ENCODE measurements around the gene MVK. TPM values are rescaled to one million over a fixed set of nuclear protein-coding genes. Genes with fewer than 3 reads are reported as not detected.

The MVK gene
- total RNA-seq, 4 donors from 2014 or later = 6.2 to 18.7 (median 12.2) TPM

DNA sequence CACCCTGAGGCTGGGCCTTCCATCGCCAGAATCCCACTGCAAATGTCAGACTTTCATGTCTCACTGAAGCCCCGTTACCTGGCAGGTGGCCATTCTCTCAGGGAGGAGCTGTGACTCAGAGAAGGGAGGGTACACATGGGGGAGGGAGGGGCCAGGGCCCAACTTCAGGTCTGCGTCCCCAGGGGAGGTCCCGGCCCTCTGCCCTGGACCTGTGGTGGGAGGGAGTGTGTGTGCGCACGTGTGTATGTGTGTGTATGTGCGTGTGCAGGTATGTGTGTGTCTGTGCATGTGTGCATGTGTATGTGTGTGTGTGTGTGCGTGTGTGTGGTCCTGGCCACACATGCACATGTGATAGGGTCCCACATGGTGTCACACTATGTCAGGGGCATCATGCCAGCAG is 50.9 kb downstream of the MVK start:
- Histone ChIP-seq H3K4me1 (peaks cover 0 to 6% (median 5%) of the 10 kb centered on the region in 4 donors), H3K4me3 (no peak overlapping the region), H3K36me3 (no peaks in the 10 kb centered on the region), H3K27me3 (peaks cover 0 to 64% (median 0%) of the 10 kb centered on the region in 4 donors), H3K27ac (replicated peaks in 1 of 4) (no peak overlapping the region), H3K9me3 (no peaks in the 10 kb centered on the region)
- intact Hi-C loops (cut with DNase I) = no loop called here
- DNase-seq (ENCODE audit: extremely low spot score) = no peak
- whole genome bisulfite sequencing = 86% methylated on average over 7 of the region's 8 CpGs
- TF ChIP-seq EP300 (IDR thresholded peaks at IDR 0.05) = no peak
- no peak for TF ChIP-seq POLR2A (IDR thresholded peaks at IDR 0.05; ENCODE audit: low read depth)
- TF ChIP-seq POLR2AphosphoS5 (IDR thresholded peaks at IDR 0.05) = no peak
- TF ChIP-seq, protein P1, sequence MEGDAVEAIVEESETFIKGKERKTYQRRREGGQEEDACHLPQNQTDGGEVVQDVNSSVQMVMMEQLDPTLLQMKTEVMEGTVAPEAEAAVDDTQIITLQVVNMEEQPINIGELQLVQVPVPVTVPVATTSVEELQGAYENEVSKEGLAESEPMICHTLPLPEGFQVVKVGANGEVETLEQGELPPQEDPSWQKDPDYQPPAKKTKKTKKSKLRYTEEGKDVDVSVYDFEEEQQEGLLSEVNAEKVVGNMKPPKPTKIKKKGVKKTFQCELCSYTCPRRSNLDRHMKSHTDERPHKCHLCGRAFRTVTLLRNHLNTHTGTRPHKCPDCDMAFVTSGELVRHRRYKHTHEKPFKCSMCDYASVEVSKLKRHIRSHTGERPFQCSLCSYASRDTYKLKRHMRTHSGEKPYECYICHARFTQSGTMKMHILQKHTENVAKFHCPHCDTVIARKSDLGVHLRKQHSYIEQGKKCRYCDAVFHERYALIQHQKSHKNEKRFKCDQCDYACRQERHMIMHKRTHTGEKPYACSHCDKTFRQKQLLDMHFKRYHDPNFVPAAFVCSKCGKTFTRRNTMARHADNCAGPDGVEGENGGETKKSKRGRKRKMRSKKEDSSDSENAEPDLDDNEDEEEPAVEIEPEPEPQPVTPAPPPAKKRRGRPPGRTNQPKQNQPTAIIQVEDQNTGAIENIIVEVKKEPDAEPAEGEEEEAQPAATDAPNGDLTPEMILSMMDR (IDR thresholded peaks at IDR 0.05) = no peak

DNA sequence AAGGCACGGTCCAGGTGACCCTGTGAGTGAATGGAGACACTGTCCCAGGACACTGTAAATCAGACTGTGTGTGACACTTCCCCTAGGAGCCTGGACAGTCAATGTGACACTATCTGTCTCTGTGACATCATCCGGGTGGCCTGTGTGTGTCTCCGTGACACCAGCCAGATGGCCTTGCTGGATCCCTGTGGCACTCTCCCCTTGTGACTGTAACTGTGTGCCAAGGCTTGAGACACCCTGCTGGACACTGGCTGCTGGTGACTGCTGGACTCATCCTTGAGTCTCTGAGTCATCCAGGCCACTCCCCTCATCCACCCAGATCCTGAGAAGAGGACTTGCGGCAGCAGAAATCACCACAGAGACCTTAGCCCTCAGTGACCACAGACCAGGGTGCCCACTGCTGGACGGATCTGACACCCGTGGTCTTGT is 51.6 kb downstream of the MVK start:
- no peaks in the 10 kb centered on the region for H3K9me3 ChIP-seq
- TF ChIP-seq, protein P1 (IDR thresholded peaks at IDR 0.05) = no peak
- no peak for TF ChIP-seq POLR2AphosphoS5 (IDR thresholded peaks at IDR 0.05)
- TF ChIP-seq POLR2A (IDR thresholded peaks at IDR 0.05; ENCODE audit: low read depth) = no peak
- no peak for TF ChIP-seq EP300 (IDR thresholded peaks at IDR 0.05)
- no peaks in the 10 kb centered on the region for H3K36me3 ChIP-seq
- peaks cover 0 to 6% (median 5%) of the 10 kb centered on the region in 4 donors for H3K4me1 ChIP-seq
- intact Hi-C loops (cut with DNase I) = no loop called here
- H3K27me3 ChIP-seq = peaks cover 0 to 67% (median 0%) of the 10 kb centered on the region in 4 donors
- no peak overlapping the region for H3K27ac ChIP-seq (replicated peaks in 1 of 4)
- no peak overlapping the region for H3K4me3 ChIP-seq
- DNase-seq (ENCODE audit: extremely low spot score) = no peak
- WGBS = no CpG with 5 or more reads among the region's 6 CpGs

DNA sequence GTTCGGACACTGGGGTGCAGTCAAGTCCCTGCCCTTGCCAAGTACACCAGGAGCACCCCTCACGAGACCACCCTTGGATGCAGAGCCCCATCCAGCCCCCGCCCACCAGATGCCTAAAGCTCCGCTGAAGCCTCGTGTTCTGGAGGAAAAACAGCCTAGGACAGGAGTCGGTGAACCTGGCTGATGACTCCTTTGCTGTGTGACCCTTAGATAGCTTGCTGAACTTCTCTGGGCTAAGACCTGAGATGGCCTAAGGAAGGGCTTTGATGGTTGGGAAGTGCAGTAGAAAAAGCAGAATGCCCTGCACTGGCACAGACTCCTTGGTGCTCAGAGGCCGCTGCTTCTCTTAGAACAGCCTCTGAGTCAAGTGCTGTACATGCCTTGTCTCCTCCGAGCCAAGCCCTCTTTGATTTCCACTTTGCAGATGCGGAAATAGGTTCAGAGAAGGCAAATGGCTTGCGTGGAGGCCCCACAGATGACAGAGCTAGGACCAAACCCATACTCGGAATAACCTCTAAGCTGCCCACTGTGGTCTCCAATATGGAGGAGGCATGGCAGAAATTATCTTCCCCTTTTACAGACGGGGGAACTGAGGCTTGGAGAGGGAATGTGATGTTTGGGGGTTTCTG is 52.3 kb downstream of the MVK start:
- Histone ChIP-seq H3K36me3 (no peaks in the 10 kb centered on the region), H3K9me3 (no peaks in the 10 kb centered on the region), H3K4me1 (peaks cover 0 to 6% (median 5%) of the 10 kb centered on the region in 4 donors), H3K4me3 (no peak overlapping the region), H3K27ac (replicated peaks in 1 of 4) (no peak overlapping the region), H3K27me3 (peaks cover 0 to 68% (median 0%) of the 10 kb centered on the region in 4 donors)
- 72% methylated on average over 5 of the region's 12 CpGs for WGBS
- no peak for DNase-seq (ENCODE audit: extremely low spot score)
- TF ChIP-seq POLR2A (IDR thresholded peaks at IDR 0.05; ENCODE audit: low read depth) = no peak
- TF ChIP-seq, protein P1 (IDR thresholded peaks at IDR 0.05) = no peak
- no peak for TF ChIP-seq POLR2AphosphoS5 (IDR thresholded peaks at IDR 0.05)
- no peak for TF ChIP-seq EP300 (IDR thresholded peaks at IDR 0.05)
- intact Hi-C loops (cut with DNase I) = no loop called here

DNA sequence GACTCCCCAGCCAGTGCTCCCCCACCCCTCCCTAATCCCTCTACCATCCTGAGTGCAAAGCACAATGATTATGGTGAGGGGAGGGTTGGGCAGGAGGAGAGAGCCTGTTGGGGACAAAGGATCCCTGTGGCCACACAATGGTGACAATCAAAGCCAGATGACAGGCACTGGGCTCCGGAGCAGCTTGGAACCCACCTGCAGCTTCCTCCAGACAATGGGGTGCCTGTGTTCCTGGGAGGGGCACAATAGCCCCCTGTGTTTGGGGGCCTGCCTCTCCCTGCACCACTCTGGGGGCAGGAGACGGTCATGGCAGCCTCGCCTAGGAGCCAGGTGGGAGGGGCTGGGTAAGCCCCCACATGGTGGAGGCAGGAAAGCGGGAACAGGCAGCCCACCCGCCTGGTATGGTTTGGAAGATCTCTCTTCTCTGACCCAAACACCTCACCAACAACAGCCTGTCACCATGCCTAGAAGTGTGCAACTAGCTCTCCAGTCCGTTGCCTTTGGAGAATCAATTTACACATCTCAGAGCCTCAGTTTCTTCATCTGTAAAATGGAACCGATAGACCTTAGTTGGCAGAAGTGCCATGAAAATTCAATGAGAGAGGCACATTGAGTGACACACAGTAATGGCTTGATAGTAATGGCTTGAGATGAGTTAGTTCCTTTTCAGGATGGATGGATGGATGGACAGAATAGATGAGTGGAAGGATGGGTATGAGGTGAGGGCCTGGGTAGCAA is 53.0 kb downstream of the MVK start:
- WGBS = 66% methylated on average over 4 of the region's 7 CpGs
- Histone ChIP-seq H3K9me3 (no peaks in the 10 kb centered on the region), H3K36me3 (no peaks in the 10 kb centered on the region), H3K4me3 (no peak overlapping the region), H3K27me3 (peaks cover 0 to 75% (median 0%) of the 10 kb centered on the region in 4 donors), H3K27ac (replicated peaks in 1 of 4) (no peak overlapping the region), H3K4me1 (peaks cover 0 to 6% (median 4%) of the 10 kb centered on the region in 4 donors)
- no peak for TF ChIP-seq EP300 (IDR thresholded peaks at IDR 0.05)
- TF ChIP-seq, protein P1 (IDR thresholded peaks at IDR 0.05) = no peak
- no peak for TF ChIP-seq POLR2A (IDR thresholded peaks at IDR 0.05; ENCODE audit: low read depth)
- TF ChIP-seq POLR2AphosphoS5 (IDR thresholded peaks at IDR 0.05) = no peak
- no peak for DNase-seq (ENCODE audit: extremely low spot score)
- intact Hi-C loops (cut with DNase I) = no loop called here

Data from esophagus muscularis mucosa (tissue), 4 donors.